ENCODE data around the gene CYP4F3. TPM values are rescaled to one million over a fixed set of nuclear protein-coding genes. Genes with fewer than 3 reads are reported as not detected.

CYP4F3 gene
- total and polyA plus RNA-seq, 2 donors from 2014 or later, result 2.2 to 17.9 TPM

DNA sequence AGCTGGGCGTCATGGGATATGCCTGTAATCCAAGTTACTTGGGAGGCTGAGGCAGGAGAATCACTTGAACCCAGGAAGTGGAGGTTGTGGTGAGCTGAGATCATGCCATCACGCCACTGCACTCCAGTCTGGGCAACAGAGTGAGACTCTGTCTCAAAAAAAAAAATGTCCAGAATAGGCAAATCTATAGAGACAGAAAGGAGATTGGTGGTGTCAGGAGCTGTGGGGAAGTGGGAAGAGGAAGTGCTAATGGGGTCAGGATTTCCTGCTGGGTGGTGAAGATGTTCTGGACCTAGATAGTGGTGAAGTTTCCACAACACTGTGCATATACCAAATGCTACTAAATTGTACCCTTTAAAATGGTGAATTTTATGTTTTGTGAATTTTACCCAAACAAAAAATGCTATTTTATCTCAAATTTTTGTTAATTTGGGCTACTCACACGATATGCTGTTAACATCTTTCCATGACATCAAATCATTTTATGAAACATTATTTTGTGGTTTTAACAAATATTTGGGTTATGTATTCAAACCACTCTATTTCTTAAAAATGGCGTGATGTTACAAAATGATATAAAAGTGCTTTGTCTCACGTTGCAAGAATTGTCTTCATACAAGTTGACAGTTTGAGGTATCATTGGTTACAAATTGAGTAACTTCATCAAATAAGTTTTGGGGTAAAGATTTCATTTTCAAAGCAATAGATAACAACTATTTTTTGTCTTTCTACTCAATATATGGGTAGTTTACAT lies 7.4 kb upstream of the CYP4F3 start:
- intact Hi-C loops (cut with DNase I), result no loop called here
- H3K27me3 ChIP-seq (ENCODE audit: control insufficient read depth, insufficient read depth, low read length), result no peaks in the 10 kb centered on the region
- no peaks in the 10 kb centered on the region for H3K9me3 ChIP-seq (ENCODE audit: control insufficient read depth in 2 of 3, insufficient read depth in 1 of 3, low read length in 3 of 3)
- no peaks in the 10 kb centered on the region for H3K36me3 ChIP-seq (ENCODE audit: control insufficient read depth in 2 of 3, insufficient read depth in 3 of 3, low read length in 3 of 3)
- no peak overlapping the region for H3K4me3 ChIP-seq (ENCODE audit: low read length in 3 of 3)
- DNase-seq (no peak), FAIRE-seq (no peak)
- no peak overlapping the region for H3K9ac ChIP-seq (ENCODE audit: low read length in 3 of 3)
- TF ChIP-seq, protein P1, sequence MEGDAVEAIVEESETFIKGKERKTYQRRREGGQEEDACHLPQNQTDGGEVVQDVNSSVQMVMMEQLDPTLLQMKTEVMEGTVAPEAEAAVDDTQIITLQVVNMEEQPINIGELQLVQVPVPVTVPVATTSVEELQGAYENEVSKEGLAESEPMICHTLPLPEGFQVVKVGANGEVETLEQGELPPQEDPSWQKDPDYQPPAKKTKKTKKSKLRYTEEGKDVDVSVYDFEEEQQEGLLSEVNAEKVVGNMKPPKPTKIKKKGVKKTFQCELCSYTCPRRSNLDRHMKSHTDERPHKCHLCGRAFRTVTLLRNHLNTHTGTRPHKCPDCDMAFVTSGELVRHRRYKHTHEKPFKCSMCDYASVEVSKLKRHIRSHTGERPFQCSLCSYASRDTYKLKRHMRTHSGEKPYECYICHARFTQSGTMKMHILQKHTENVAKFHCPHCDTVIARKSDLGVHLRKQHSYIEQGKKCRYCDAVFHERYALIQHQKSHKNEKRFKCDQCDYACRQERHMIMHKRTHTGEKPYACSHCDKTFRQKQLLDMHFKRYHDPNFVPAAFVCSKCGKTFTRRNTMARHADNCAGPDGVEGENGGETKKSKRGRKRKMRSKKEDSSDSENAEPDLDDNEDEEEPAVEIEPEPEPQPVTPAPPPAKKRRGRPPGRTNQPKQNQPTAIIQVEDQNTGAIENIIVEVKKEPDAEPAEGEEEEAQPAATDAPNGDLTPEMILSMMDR (IDR thresholded peaks at IDR 0.05; ENCODE audit: borderline replicate concordance, extremely low read depth, insufficient read depth), result no peak
- H3K27ac ChIP-seq (ENCODE audit: low read depth in 2 of 2, low read length in 2 of 2), result no peak overlapping the region
- peaks cover 0 to 2% (median 0%) of the 10 kb centered on the region in 3 donors for H3K4me1 ChIP-seq (ENCODE audit: control insufficient read depth in 2 of 3, insufficient read depth in 2 of 3, low read depth in 1 of 3, low read length in 3 of 3)

DNA sequence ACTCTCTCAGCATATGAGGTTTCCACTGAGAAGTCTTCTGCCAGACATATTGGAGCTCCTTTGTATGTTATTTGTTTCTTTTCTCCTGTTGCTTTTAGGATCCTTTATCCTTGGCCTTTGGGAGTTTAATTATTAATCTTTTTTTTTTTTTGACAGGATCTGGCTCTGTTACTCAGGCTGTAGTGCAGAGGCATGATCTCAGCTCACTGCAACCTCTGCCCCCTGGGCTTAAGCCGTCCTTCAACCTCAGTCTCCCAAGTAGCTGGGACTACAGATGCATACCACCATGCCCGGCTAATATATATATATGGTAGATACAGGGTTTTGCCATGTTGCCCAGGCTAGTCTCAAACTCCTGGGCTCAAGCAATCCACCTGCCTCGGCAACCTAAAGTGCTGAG lies 6.6 kb upstream of the CYP4F3 start:
- H3K4me1 ChIP-seq (ENCODE audit: control insufficient read depth in 2 of 3, insufficient read depth in 2 of 3, low read depth in 1 of 3, low read length in 3 of 3), result peaks cover 0 to under 1% (median 0%) of the 10 kb centered on the region in 3 donors
- DNase-seq, result no peak
- H3K27ac ChIP-seq (ENCODE audit: low read depth in 2 of 2, low read length in 2 of 2), result no peak overlapping the region
- no peaks in the 10 kb centered on the region for H3K27me3 ChIP-seq (ENCODE audit: control insufficient read depth, insufficient read depth, low read length)
- no peaks in the 10 kb centered on the region for H3K9me3 ChIP-seq (ENCODE audit: control insufficient read depth in 2 of 3, insufficient read depth in 1 of 3, low read length in 3 of 3)
- no peak overlapping the region for H3K9ac ChIP-seq (ENCODE audit: low read length in 3 of 3)
- no peaks in the 10 kb centered on the region for H3K36me3 ChIP-seq (ENCODE audit: control insufficient read depth in 2 of 3, insufficient read depth in 3 of 3, low read length in 3 of 3)
- intact Hi-C loops (cut with DNase I), result no loop called here
- TF ChIP-seq, protein P1 (IDR thresholded peaks at IDR 0.05; ENCODE audit: borderline replicate concordance, extremely low read depth, insufficient read depth), result no peak
- no peak overlapping the region for H3K4me3 ChIP-seq (ENCODE audit: low read length in 3 of 3)
- no peak for FAIRE-seq

DNA sequence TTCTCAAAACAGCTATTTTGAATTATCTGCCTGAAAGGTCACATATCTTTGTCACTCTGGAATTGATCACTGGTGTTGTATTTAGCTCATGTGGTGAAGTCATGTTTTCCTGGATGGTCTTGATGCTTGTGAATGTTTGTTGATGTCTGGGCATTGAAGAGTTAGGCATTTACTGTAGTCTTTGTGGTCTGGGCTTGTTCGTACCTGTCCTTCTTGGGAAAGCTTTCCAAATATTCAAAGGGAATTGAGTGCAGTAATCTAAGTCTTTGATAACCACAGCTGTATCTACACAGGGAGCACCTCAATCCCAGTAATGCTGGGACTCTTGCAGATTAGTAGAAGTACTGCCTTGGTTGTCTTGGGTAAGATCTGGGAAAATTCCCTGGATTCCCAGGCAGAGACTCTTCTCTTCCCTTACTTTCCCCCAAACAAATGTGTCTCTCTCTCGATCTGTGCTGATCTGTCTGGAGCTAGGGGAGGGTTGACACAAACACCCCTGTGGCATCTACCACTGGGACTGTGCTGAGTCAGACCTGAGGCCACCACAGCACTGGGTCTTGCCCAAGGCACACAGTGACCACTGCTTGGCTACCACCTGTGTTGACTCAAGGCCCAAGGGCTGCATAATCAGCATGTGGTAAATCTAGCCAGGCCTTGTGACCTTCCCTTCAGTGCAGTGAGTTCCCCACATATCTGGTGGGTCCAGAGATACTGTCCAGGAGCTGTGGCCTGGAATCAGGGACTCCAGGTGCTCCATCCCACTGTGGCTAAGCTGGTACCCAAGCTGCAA lies 5.5 kb upstream of the CYP4F3 start:
- no peak overlapping the region for H3K27ac ChIP-seq (ENCODE audit: low read depth in 2 of 2, low read length in 2 of 2)
- FAIRE-seq, result no peak

More for the DNA sequence above, 5.5 kb upstream of the CYP4F3 start:
- Histone ChIP-seq H3K4me3 (ENCODE audit: low read length in 3 of 3) (no peak overlapping the region), H3K27me3 (ENCODE audit: control insufficient read depth, insufficient read depth, low read length) (no peaks in the 10 kb centered on the region), H3K36me3 (ENCODE audit: control insufficient read depth in 2 of 3, insufficient read depth in 3 of 3, low read length in 3 of 3) (no peaks in the 10 kb centered on the region), H3K9me3 (ENCODE audit: control insufficient read depth in 2 of 3, insufficient read depth in 1 of 3, low read length in 3 of 3) (no peaks in the 10 kb centered on the region), H3K9ac (ENCODE audit: low read length in 3 of 3) (no peak overlapping the region), H3K4me1 (ENCODE audit: control insufficient read depth in 2 of 3, insufficient read depth in 2 of 3, low read depth in 1 of 3, low read length in 3 of 3) (peaks cover 0 to 7% (median 0%) of the 10 kb centered on the region in 3 donors)
- TF ChIP-seq, protein P1 (IDR thresholded peaks at IDR 0.05; ENCODE audit: borderline replicate concordance, extremely low read depth, insufficient read depth), result no peak
- no peak for DNase-seq
- intact Hi-C loops (cut with DNase I), result no loop called here
